ENCODE measurements around the gene SLX9. TPM values are rescaled to one million over a fixed set of nuclear protein-coding genes. Genes with fewer than 3 reads are reported as not detected.
A peak's percentile ranks its signal among the peaks of the same experiment; 100 is the strongest.

Gene SLX9
- total RNA-seq, 1 donor from 2014 or later, result 38.8 TPM

DNA sequence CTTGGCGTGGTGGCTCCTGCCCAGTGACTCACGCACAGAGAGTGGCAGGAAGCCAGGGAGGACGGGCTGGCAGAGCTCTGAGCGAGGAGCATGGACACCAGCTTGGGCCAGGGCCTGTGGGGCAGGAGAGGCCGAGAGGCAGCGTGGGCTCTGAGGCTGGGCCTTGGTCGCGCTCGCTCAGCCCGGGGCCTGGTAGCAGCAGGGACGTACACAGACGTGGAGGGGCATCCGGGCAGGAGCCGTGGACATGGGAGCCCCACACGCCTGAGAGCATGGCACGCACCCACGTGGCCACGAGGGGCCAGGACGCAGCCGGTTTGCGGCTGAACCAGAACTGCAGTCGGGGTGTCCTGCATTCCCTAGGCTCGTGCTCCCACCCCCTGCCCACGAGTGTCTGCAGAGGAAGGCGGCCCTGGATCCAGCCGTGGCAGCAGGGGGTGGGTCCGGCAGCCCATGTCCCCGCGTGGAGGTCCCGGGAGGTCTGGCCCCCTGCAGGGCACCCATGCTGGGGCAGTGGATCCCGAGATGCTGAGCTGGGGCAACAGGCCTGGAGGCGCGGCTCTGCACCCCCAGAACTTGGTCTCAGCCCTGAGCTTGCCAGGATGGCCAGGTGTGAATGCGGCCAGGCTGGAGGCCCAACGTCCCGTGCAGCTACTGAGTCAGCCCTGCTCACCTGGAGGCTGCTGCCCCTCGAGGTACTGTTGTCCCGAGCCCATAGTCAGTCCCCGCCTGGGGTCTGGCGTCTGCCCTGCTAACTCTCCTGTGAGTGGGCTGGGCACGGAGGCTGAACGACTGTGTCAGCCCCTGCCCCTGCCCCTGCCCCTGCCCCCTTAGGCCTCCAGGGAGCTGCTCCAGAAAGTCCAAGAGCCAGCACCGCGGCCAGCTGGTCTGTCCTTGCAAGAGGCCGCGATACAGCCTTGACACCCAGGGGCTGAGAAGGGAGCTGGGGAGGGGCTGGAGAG lies 61.6 kb downstream of the SLX9 start:
- Mint-ChIP-seq H3K9me3 (ENCODE audit: unreplicated experiment) (peaks cover 1% of the 10 kb centered on the region), H3K4me3 (ENCODE audit: unreplicated experiment) (no peak overlapping the region)
- no peak overlapping the region for H3K27ac ChIP-seq (ENCODE audit: low read depth, low read length)

DNA sequence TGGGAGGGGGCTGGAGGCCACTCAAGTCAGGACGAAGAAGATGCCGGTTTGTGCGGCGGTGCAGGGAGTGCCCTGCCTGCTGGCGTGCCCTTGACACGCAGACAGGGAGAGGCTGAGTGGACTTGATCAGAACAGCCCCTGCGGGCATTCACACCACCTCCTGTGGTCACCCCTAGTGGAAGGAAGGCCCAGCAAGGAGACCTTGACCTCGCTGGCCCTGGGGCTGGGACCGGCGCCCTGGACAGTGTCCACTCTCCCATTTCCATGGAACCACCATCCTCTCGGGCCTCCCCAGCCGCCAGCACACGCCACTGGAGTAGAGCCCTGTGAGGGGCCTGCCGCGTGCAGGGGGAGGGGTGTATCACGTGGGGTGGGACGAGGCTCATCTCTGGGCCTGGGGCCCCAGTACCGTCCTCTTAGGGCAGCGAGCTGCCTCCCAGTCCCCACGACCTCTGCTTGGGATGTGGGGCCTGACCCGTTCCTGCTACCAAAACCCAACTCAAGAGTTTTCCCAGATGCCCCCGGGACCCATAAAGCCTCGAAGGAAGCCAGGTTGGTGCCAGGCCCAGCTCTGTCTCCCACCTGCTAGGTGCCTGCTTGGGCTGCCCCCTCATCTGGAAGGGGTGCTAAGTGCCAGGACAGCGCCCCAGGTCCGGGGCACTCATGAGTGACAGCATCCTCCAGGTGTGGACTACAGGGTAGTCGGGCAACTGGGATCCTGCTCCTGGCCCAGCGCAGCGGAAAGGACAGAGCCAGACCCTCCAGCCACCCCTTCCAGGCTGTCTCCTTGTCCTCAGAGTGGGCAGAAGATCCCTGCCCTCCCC lies 62.8 kb downstream of the SLX9 start:
- Histone ChIP-seq H3K36me3 (ENCODE audit: insufficient read depth, low read length) (no peaks in the 10 kb centered on the region), H3K27ac (ENCODE audit: low read depth, low read length) (no peak overlapping the region), H2AFZ (ENCODE audit: low read depth, low read length) (no peak overlapping the region), H3K4me3 (ENCODE audit: insufficient read depth, low read depth, low read length) (no peak overlapping the region), H3K9me3 (ENCODE audit: insufficient read depth, low read depth, low read length) (peaks cover 3% of the 10 kb centered on the region), H4K20me1 (ENCODE audit: insufficient read depth, low read length) (no peaks in the 10 kb centered on the region), H3K4me1 (ENCODE audit: insufficient read depth, low read length) (peaks cover 10% of the 10 kb centered on the region), H3K27me3 (ENCODE audit: insufficient read depth, low read length) (no peaks in the 10 kb centered on the region), H3K9ac (ENCODE audit: low read length) (no peak overlapping the region), H3K4me2 (ENCODE audit: low read length) (no peak overlapping the region), H3K79me2 (ENCODE audit: insufficient read depth, low read length) (no peaks in the 10 kb centered on the region)
- H3K27ac Mint-ChIP-seq (ENCODE audit: unreplicated experiment), result no peak overlapping the region
- peaks cover 2% of the 10 kb centered on the region for H3K36me3 Mint-ChIP-seq (ENCODE audit: low read depth, unreplicated experiment)
- no peak for TF ChIP-seq EZH2 (IDR thresholded peaks at IDR 0.05; ENCODE audit: insufficient read depth, low read length)
- TF ChIP-seq, protein P1, sequence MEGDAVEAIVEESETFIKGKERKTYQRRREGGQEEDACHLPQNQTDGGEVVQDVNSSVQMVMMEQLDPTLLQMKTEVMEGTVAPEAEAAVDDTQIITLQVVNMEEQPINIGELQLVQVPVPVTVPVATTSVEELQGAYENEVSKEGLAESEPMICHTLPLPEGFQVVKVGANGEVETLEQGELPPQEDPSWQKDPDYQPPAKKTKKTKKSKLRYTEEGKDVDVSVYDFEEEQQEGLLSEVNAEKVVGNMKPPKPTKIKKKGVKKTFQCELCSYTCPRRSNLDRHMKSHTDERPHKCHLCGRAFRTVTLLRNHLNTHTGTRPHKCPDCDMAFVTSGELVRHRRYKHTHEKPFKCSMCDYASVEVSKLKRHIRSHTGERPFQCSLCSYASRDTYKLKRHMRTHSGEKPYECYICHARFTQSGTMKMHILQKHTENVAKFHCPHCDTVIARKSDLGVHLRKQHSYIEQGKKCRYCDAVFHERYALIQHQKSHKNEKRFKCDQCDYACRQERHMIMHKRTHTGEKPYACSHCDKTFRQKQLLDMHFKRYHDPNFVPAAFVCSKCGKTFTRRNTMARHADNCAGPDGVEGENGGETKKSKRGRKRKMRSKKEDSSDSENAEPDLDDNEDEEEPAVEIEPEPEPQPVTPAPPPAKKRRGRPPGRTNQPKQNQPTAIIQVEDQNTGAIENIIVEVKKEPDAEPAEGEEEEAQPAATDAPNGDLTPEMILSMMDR (IDR thresholded peaks at IDR 0.05; ENCODE audit: insufficient read depth, low read depth, low read length), result no peak
- no peaks in the 10 kb centered on the region for H3K4me1 Mint-ChIP-seq (ENCODE audit: low read depth, unreplicated experiment)
- H3K27me3 Mint-ChIP-seq (ENCODE audit: low read depth, unreplicated experiment), result peaks cover 17% of the 10 kb centered on the region
- no peak overlapping the region for H3K4me3 Mint-ChIP-seq (ENCODE audit: unreplicated experiment)
- FAIRE-seq, result no peak
- no peak for DNase-seq (ENCODE audit: low read depth)
- peaks cover 3% of the 10 kb centered on the region for H3K9me3 Mint-ChIP-seq (ENCODE audit: unreplicated experiment)

More for the DNA sequence above, 61.6 kb downstream of the SLX9 start:
- FAIRE-seq (no peak), DNase-seq (ENCODE audit: low read depth) (peak; percentile 55)
- no peaks in the 10 kb centered on the region for H3K4me1 Mint-ChIP-seq (ENCODE audit: low read depth, unreplicated experiment)
- Histone ChIP-seq H3K27me3 (ENCODE audit: insufficient read depth, low read length) (no peaks in the 10 kb centered on the region), H3K4me1 (ENCODE audit: insufficient read depth, low read length) (peaks cover 10% of the 10 kb centered on the region), H3K9ac (ENCODE audit: low read length) (no peak overlapping the region), H3K79me2 (ENCODE audit: insufficient read depth, low read length) (no peaks in the 10 kb centered on the region), H4K20me1 (ENCODE audit: insufficient read depth, low read length) (no peaks in the 10 kb centered on the region), H2AFZ (ENCODE audit: low read depth, low read length) (peak overlapping the region; percentile 45), H3K4me3 (ENCODE audit: insufficient read depth, low read depth, low read length) (no peak overlapping the region), H3K4me2 (ENCODE audit: low read length) (peak overlapping the region; percentile 29), H3K36me3 (ENCODE audit: insufficient read depth, low read length) (no peaks in the 10 kb centered on the region), H3K9me3 (ENCODE audit: insufficient read depth, low read depth, low read length) (no peaks in the 10 kb centered on the region)
- H3K27me3 Mint-ChIP-seq (ENCODE audit: low read depth, unreplicated experiment), result peaks cover 17% of the 10 kb centered on the region
- peaks cover 2% of the 10 kb centered on the region for H3K36me3 Mint-ChIP-seq (ENCODE audit: low read depth, unreplicated experiment)
- no peak overlapping the region for H3K27ac Mint-ChIP-seq (ENCODE audit: unreplicated experiment)
- TF ChIP-seq EZH2 (IDR thresholded peaks at IDR 0.05; ENCODE audit: insufficient read depth, low read length), result no peak
- TF ChIP-seq, protein P1 (IDR thresholded peaks at IDR 0.05; ENCODE audit: insufficient read depth, low read depth, low read length), result no peak

All from astrocyte (in vitro differentiated cells and primary cell).